ENCODE results near the gene KCNK2.

KCNK2 gene, protein sequence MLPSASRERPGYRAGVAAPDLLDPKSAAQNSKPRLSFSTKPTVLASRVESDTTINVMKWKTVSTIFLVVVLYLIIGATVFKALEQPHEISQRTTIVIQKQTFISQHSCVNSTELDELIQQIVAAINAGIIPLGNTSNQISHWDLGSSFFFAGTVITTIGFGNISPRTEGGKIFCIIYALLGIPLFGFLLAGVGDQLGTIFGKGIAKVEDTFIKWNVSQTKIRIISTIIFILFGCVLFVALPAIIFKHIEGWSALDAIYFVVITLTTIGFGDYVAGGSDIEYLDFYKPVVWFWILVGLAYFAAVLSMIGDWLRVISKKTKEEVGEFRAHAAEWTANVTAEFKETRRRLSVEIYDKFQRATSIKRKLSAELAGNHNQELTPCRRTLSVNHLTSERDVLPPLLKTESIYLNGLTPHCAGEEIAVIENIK

DNA sequence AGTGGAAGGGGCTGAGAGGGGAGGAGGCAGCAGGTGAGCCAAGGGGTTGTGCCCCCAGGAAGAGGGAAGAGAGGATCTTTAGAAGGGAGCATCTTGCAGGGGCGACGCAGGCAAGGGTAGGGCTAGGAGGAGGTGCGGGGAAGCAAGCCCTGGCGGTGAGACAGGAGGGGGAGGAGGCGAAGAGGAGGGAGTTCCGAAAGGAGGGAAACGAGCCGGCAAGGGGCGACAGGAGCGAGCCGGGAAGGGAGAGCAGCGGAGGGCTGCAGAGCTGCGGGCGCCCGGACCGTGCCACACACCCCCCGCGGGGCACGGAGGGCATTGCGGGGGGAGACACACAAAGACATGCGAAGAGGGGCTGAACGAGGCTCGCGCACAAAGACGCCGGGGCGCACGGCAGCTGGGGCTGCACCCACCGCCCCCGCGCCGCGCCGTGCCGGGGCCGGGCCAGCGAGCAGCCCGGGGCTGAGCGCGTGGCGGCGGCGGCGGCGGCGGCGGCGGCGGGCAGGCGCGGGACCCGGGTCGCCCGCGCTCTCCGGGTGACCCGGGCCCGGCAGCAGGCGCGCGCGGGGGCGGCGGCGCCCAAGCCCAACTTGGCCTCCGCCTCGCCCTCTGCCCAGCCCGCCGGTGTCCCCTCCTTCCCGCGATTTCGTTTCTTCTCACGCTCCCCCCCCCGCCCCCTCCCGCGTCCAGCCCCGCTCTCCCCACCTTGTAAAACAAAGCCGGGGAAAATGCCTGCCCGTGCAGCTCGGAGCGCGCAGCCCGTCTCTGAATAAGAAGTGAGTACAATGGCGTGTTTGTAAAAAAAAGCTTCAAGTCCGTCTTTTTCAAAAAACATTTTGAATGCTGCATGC lies at the start of gene KCNK2:
Gene KCNK2 (plus strand): TSS at position 206 of the 851 bp plus-strand sequence. CDS start 649 bp downstream, outside the sequence.
- DNase-seq (ENCODE audit: low read depth in 4 of 4, low spot score in 1 of 4) = no peak

DNA sequence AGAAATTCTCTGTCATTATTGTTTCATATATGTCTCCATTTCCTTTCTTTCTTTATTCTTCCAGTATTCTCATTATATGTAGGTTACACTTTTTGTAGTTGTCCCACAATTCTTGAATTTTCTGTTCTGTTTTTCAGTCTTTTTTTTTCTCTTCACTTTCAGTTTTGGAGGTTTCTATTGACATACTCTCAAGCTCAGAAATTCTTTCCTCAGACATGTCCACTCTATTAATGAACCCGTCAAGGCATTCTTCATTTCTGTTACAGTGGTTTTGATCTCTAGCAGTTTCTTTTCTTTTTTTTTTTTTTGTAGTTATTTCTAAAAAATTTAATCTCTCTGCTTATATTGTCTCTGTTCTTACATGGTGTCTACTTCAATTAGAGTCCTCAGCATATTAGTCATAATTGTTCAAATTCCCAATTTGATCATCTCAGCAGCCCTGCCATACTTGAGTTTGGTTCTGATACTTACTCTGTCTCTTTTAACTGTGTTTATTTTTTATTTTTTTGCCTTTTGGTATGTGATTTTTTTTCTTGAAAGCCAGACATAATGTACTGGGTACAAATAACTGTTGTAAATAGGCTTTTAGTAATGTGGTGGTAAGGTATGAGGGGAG lies 49.5 kb upstream of the KCNK2 start:
- no peak for DNase-seq (ENCODE audit: low read depth in 4 of 4, low spot score in 1 of 4)

DNA sequence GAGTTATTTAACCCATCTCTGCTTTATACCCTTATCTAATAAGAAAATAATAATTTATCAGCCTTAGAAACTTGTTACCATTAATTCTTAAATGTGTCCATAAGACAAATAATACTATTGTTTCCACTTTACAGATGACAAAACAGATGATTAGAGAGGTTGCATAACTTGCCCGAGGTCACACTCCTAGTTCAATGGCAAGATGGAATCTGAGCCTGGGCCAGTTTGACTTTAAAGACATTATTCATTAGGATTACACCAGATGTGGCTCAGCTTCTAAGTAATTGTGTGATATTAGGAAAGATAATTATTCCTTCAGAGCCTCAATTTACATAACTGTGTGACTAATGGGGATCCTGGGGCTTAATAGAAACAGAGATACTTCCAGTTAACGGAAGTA lies 42.3 kb upstream of the KCNK2 start:
- no peak for DNase-seq (ENCODE audit: low read depth in 4 of 4, low spot score in 1 of 4)

DNA sequence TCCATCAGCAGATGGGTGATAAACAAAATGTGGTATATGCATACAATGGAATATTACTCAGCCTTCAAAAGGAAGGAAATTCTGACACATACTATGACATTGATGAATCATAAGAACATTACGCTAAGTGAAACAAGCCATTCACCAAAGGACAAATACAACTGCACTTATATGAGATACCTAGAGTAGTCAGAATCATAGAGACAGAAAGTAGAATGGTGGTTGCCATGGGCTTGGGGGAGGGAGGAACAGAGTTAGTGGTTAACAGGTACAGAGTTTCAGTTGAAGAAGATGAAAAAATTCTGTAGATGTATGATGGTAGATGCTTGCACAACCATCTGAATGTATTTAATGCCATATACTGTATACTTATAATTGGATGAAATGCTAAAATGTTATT lies 39.1 kb upstream of the KCNK2 start:
- no peak for DNase-seq (ENCODE audit: low read depth in 4 of 4, low spot score in 1 of 4)

DNA sequence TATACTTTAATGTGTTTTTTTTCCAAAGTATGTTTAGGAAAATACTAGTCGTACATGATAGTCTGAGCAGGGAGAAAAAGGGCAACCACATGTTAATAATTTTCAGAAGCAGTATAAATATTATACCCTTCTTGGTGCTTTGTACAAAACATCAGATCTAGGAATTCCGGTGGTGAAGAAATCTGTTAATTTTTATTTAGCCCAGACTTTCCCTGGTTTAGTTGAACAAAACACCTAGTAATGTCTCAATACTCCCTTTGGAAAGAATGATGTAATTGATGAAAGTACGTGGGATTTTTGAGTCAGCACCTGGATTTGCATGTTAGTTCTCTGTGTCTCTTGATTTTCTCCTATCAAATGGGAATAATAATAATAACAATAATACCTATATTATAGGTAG lies 38.4 kb upstream of the KCNK2 start:
- DNase-seq (ENCODE audit: low read depth in 4 of 4, low spot score in 1 of 4) = no peak

DNA sequence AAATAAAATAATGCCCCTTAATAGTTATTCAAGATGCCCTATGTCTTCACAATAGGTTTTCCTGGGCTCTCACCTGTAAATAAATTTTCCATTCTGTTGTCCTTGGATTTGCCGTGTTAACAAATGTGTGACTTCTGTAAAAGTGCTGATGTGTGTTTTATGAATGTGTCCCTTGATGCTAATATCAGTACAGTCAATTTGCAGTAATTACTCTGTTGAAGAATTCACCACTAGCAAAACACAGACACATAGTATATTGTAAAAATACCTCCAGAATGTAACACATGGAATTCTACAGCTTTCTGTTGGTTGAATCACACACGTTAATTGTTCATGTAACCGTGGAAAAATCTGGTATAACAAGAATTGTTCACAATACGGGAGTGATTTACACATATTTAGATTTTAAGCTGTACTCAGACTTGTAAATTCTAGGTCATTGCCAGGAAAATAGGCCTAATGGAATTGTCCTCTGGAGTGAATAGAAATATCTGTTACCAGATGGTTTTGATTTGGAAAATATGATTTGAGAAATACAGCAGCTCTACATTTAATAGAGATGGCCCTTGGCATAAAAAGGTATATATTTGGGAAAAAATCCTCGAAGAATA lies 36.7 kb upstream of the KCNK2 start:
- DNase-seq (ENCODE audit: low read depth in 4 of 4, low spot score in 1 of 4) = no peak

DNA sequence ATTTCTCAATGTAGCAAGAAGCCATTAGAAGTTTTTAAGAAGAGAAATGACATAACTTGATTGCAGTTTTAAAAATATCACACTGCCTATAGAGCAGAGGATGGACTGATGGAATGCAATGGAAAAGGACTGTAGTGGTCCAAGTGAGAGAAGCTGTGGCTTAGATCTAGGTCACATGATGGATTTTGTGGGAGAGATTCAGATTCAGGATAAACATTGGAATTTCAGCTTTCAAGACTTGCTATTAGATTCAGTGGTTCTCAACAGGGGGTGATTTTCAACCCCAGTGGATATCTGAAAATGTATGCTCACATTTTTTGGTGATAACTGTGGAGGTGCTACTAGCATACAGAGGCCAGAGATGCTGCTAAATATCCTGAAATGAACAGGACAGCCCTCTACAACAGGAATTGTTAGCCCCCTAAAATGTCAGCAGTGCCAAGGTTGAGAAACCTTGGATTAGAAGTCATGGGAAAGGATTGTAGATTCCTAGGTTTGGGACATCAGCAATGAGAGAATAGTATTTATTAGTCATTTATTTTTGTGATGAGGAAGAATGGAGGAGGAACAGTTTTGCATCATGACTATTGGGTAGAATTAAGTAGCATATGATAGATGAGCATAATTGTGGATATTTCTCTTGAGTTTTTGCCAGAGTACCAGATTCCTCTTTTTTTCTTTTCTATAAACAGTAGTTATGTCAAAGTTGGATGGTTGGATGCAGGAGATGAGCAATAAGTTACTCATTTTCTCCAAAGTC lies 30.1 kb upstream of the KCNK2 start:
- DNase-seq (ENCODE audit: low read depth in 4 of 4, low spot score in 1 of 4) = no peak

DNA sequence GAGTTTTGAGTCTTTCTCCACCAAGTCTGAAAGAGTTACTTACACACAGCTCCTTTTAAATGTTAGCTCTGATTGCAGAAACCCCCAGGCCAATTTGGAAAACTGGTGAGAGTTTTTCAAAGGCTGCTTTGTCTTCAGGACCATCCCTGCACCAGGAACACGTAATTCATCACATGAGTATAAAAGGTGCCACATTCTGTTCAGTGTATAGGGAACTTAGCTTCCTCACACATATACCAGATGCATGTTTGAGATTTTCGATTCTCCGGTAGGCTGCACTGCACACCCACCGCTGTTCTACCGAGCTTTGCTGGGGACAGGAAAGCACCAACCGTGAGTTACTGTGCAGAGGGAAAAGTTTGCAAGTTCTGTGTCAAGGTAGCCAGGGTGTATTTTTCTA lies 28.3 kb upstream of the KCNK2 start:
- no peak for DNase-seq (ENCODE audit: low read depth in 4 of 4, low spot score in 1 of 4)

DNA sequence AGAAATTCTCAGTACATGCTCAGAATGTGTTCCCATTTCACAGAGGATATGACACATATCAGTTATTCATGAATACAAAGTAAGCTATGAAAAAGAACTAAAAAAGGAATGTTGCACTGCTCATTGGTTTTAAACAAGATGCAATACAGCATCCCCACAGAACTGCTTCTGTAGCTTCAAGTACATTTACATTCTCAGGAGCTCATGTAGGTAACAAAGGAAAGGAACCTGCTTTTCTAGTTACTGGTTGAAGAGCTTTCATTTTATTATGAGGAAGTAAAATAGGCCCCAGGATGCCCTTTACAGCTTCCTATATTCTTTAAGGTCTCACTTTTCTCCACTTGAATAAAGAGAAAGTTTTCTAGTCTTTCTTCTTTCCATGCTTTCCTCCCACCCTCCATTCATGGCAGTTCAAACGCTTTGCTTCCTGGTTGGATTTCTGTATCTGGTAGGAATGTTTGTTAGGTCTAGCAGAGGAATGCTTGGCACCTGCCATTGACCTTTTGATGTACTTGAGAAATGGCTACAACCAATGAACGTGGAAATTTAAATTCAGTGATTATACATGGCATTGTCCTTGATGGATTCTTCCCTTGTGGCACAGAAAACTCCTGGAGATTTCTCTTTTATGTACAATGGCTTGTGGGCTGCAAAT lies 27.1 kb upstream of the KCNK2 start:
- no peak for DNase-seq (ENCODE audit: low read depth in 4 of 4, low spot score in 1 of 4)

DNA sequence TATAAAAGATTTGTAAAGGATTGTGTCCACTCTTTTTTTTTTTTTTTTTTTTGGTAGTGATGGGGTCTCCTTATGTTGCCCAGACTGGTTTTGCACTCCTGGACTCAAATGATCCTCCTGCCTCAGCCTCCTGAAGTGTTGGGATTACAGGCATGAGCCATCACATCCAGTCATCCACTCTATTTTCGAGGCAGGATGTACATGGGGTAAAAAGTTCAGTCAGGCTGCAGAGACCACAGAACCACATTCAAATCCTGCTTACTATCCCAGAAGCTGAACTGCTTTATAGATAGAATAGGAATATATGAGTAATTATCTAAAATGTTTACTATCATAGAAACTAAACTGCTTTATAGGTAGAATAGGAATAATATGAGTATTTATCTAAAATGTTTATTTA lies 26.0 kb upstream of the KCNK2 start:
- no peak for DNase-seq (ENCODE audit: low read depth in 4 of 4, low spot score in 1 of 4)

DNA sequence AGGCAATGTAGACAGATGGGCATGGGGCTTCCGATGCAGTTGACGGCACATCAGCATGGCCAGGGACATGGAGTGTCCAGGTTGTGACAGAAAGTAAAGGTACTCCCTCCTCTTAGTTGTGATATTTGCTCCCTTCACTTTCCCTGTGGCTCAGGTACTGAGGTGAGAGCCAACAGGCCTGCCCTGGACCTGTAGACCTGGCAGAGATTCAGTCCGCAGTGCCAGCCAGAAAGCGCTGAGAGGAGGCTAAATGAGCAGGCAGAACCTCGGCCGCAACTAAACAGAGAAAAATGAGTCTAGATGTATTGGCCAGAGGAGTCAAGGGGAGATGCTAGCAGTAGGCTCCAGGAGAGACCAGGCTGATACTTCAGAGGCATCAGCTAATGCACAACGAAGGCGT lies 22.6 kb upstream of the KCNK2 start:
- DNase-seq (ENCODE audit: low read depth in 4 of 4, low spot score in 1 of 4) = no peak

DNA sequence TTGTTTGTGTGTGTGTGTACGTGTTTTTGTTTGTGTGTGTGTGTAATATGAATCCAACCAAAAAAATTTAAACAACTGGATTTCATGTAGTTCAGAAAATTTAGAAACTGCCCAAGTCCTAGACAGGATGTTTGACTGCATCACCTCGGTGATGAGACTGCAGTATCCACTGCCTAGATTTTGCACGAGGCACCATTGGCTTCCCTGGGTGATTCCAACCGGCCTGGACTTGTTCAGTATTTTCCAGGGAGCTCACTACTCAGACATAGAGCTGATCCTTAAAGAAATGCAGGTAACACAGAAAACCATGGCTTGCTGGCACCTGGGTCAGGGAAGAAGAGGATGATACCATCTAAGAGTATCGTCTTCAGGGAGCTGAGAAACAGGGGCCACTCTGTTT lies 18.2 kb upstream of the KCNK2 start:
- DNase-seq (ENCODE audit: low read depth in 4 of 4, low spot score in 1 of 4) = no peak

DNA sequence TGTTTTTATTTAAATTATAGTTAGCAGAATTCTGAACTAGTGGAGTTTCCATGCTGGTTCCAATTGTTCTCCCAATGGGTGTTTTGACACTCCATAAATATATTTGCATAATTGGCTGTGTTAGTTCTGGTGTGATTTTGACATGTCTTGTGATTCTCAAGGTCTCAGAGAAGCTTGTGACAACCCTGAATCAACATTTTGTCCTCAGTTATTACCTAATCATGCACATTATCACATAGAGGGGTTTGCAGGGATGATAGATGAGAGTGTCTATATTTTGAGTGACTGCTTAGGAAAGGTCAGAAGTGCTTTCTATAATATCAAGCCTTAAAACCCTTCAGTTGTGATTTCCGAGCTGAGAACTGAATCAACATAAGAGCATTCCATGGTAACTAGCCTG lies 11.5 kb upstream of the KCNK2 start:
- DNase-seq (ENCODE audit: low read depth in 4 of 4, low spot score in 1 of 4) = no peak

DNA sequence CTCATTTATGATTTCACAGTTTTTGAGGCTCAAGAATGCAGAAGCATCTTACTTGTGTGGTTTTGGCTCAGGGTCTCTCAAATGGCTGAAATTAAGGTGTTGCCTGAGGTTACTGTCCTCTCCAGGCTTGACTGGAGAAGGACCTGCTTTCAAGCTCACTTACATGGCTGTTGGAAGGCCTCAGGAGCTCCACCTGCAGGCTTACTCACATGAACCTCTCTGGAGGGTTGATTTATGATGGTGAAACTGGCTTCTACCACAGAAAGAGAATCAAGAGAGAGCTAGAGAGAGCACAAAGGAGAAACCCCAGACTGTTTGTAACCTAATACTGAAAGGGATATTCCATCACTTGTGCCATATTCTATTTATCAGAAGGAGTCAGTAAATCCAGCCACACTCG lies 6.2 kb upstream of the KCNK2 start:
- DNase-seq (ENCODE audit: low read depth in 4 of 4, low spot score in 1 of 4) = no peak

DNA sequence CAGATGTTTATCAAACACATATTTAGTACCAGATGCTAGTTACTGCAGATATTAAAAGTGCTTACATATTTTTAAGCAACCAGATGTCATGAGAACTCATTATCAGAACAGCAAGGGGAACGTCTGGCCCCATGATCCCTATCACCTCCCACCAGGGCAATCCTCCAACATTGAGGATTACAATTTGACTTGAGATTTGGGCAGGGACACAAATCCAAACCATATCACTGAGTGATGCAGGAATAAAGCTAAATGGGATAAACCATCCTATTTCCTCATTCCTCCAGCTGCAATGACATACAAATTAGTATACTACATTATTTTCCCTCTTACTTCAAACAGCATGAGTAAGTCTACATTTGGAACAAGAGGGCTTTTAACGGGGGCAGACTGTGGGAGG lies 3.1 kb upstream of the KCNK2 start:
- DNase-seq (ENCODE audit: low read depth in 4 of 4, low spot score in 1 of 4) = no peak

DNA sequence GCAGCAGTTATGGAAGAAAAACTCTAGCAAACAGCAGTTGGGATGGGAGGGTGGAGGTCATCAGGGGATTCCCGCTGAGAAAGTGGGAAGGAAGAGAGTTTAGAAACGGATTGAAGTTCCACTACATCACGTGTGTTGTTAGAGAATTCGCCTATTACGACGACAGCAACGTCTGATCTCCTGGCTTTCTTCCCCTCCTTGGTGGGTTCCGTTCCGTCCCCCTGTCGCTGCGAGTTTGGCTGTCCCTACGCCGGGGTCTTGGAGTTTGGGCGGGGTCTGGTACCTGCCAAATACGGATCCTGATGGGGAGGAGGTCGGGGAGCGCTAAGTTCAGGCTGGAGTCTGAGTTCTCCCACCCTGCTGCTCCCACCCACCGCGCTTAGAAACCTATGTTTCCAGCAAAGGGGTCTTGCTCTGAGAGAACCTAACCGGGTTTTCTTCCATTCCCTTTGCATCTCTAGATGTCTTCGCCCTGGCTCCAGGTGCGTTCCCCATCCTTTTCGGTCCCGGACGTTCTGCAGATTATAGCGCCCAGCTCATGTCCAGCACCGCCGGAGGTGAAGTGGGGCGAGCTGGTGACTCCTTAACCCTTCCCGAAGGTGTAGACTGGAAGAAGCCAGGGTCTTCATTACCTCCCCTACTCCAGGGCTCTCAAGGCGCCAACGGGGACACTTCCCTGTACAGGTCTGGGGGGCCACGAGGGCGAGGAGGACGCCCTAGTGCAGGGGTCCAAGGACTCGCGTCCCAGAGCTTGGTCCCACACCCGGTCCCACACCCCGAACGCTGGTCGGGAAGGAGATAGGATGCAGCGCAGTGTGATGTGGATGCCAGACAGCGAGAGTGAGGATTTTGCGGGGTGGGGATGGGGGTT lies 641 bp upstream of the KCNK2 start:
- DNase-seq (ENCODE audit: low read depth in 4 of 4, low spot score in 1 of 4) = no peak

DNA sequence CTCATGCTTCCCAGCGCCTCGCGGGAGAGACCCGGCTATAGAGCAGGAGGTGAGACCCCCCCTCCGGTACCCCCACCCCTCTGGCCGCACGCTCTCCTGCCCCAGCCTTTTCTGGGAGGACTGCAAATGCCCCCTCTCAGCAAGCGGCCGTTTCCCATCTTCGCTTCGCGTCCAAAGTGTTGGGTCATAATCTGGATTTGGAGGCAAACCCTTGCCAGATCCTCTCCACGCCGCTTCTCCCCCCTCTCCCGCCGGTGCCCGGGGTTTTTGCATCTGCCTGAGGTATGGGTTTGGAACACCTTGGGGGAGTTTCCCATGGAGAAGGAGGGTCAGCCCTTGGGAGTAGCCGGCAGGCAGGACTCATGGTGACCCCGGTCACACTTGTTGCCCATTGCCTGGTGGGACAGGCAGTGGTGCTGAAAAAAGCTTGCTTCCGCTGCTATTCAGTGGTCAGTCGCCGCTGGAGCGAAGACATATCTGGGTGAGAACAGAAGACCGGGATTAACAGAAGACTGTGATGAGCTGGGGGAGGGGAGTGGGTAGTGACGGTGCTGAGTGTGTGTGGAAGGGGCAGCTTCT lies 935 bp downstream of the KCNK2 start:
- DNase-seq (ENCODE audit: low read depth in 4 of 4, low spot score in 1 of 4) = no peak

DNA sequence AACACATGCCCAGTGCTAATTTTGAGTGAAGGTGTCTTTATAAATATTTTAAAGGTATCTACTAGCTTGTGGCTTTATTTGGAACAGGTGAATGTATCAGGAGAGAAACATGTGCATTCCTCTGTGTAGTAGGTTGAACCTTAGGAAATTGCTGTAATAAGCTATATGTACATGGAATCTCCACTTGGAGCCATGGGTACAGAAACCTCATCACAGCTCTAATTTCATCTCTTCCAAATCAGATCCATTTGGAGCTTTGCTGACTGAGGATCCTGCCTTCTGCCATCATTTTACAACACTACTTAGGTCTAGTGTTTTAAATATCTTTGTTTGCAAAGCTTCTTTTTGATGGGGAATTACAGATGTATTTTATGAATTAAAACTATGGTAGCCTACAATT lies 2.1 kb downstream of the KCNK2 start:
- DNase-seq (ENCODE audit: low read depth in 4 of 4, low spot score in 1 of 4) = no peak

DNA sequence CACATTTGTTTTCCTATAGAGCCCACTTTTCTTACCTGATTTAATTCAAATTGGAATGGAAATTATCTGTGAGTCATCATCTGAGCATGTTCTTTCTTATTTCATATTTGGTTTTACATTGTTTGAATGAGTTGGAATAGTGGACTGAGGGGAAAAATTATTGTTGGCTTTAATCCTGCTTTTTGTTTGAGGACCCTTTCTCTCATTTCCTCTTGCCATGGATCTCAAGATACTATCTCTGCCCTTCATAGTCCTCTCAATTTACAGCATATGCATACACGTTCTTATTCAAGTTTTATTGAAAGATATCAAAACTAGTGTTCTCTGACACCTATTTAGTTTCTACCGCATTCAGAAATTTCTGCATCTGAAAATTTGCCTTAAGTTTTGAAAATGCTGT lies 5.1 kb downstream of the KCNK2 start:
- DNase-seq (ENCODE audit: low read depth in 4 of 4, low spot score in 1 of 4) = no peak
